Measurements from ENCODE around the gene NAT10.
"Not testable (repeated sequence)": the region's sequence is repeated elsewhere in the genome, so short reads cannot be mapped to it uniquely, and the experiment has no call there.

NAT10 gene

GRCh38 chr11:34105079-34105956 lies at the start of gene NAT10:
NAT10 (plus strand) TSS chr11:34105629; CDS start chr11:34108226, 2,597 bp downstream.
- peak; percentile 97 for DNase-seq

DNA sequence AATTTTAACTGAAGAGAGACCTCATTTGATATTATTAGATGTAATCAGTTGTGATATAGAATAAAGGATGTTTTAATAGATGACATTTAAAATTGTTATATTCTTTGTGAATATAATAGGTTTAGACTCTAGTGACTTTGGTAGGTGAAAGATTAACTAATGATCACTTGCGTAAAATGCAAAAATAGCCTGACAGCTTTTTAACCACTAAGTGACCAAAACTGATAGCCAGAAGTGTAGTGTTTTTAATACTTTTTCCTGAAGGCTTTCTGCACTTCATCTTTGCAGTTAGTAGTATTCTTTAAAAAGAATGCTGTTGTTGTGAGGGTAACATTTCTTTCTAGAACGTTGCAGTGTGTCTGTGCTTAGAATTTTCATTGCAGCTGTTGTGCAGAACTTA lies 48.8 kb upstream of the NAT10 start:
- DNase-seq = no peak

DNA sequence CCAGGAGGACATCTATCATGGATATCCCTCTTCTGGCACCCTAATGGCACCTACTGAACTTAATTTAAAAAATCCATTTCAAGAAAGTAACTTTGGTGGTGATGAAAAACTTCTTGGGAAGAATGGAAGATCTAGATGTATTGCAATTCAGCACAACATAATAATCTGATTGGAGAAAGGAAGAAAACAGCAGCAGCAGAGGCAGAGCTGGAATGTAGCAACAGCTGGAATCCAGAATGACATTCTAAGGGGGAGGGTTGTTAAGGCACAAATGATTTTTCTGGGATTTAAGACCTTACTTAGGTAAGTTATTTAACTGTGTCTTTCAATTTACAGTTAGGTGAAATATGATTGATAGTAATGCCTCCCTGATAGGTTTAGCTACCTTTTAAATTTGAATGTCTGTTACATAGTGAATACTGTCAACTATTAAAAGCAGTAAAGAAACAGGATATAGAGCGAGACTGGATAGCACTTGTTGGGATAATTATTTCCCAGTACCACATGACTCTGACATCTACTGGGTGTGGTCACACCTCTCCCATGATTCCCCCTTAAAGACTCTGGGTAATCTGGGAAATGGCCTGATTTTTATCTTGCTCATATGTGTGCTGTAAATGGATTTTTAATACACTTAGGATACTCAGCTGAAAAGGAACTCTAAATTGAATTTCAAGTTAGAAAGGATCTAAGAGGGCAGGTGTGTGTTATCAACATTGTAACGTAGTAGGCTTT lies 42.2 kb upstream of the NAT10 start:
- DNase-seq = no peak

GRCh38 chr11:34064291-34064690 lies 41.1 kb upstream of the NAT10 start:
- DNase-seq = no peak

- no peak for DNase-seq
Observed at GRCh38 chr11:34065505-34066203, 39.8 kb upstream of the NAT10 start.

GRCh38 chr11:34066766-34067165 lies 38.7 kb upstream of the NAT10 start:
- DNase-seq = not testable (repeated sequence)

GRCh38 chr11:34067383-34068065 lies 37.9 kb upstream of the NAT10 start:
- DNase-seq = no peak

GRCh38 chr11:34068111-34068510 lies 37.3 kb upstream of the NAT10 start:
- no peak for DNase-seq

DNA sequence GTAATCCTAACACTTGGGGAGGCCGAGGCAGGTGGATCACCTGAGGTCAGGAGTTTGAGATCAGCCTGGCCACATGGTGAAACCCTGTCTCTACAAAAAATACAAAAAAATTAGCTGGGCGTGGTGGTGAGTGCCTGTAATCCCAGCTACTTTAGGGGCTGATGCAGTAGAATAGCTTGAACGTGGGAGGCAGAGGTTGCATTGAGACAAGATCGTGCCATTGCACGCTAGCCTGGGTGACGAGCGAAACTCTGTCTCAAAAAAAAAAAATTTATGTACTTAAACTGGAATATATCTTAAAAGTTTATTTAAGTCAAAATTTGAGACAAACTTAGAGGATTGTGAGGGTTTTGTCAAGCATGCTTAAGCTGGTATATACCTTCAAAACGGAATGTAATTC lies 34.1 kb upstream of the NAT10 start:
- not testable (repeated sequence) for DNase-seq

DNA sequence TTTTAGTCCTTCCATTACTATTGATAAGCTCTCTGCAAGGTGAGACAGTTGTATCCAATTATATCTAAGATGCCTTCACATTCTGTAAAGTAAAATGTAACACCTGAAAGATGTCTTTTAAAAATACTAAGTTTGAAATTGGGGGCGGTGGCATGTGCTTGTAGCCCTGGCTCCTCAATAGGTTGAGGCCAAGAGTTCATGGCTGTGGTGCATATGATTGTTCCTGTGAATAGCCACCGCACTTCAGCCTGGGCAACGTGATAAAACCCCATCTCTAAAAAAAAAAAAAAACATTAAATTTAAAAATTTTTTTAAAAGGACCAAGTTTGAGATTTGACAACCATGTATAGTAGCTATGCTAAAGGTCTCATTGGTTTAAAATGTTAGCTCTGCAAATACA lies 33.4 kb upstream of the NAT10 start:
- no peak for DNase-seq

GRCh38 chr11:34072832-34073231 lies 32.6 kb upstream of the NAT10 start:
- no peak for DNase-seq

GRCh38 chr11:34074391-34074790 lies 31.0 kb upstream of the NAT10 start:
- no peak for DNase-seq

DNA sequence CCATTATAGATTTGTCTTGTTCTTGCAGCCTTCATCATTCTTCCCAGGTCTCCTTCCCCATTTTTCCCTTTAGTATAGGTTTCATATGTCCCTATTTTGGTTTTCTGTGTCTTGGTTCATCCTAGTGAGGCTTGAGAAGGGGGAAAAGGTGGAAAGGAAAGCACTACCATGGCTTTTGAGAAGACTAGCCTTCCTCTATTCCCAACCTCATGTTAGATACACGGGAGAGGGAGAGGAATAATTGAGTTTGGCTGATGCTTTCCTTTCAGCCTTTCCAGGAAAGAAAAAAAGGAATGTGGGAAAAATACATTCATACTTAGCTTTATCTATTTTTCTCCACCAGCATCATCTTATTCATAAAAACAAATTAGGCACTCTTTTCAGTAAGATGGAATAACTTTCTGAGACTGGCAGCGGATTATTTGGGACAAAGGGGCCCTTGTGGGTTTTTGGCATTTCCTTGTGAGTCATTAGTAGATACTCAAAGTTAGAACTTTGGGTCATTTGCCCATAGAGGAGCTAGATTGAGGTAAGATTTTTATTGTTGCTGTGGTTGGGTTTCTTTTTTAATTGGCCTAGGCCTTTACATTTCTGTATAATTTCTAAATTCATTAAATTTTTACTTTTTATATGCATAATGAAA lies 30.1 kb upstream of the NAT10 start:
- DNase-seq = no peak

GRCh38 chr11:34080609-34081008 lies 24.8 kb upstream of the NAT10 start:
- no peak for DNase-seq

- DNase-seq = no peak
Observed at GRCh38 chr11:34084637-34085036, 20.8 kb upstream of the NAT10 start.

DNA sequence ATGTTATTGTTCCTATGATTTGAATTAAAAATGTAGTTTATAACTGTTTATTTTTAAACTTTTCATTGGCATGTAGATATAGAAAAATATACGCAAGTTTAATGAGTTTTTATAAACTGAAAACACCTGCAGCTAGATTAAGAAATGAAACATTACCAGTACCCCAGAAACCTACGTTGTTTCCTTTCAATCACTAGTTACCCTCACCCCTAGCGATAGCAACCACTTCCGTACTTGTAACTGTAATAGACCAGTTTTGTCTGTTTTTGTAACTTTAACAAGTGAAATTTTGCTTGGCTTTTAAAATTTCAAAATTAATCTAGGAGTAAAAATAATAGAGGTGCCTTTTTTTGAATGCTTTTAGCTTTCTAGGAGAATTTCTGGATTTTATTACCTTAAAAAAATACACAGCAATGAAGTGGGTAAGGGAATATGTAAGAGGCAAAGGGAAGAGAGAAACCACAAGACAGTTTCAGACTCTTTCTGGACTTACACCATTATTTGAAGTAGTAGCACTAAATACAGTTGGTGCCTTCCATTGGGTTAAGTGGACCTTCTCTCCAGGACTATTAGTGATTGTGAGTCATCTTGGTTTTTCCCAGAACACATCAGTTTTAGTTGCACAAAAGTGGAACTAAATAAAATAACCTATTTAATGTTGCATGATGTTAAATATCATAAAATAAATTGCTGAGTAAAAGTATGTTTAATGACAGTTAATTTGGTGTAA lies 18.7 kb upstream of the NAT10 start:
- no peak for DNase-seq

DNA sequence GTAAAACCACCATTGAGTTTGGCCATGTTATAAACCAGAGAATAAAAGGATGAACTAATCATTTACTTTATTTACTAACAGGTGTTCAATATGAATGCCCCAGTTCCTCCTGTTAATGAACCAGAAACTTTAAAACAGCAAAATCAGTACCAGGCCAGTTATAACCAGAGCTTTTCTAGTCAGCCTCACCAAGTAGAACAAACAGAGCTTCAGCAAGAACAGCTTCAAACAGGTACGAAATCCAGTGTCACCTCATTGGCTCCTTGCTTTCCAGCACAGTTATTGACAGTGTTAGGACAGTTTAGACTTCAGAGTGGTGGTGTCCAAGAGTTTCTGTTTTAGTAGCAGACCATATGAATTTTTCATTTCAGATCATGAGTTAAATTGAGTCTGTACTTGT lies 13.6 kb upstream of the NAT10 start:
- DNase-seq = no peak

- DNase-seq = not testable (repeated sequence)
Observed at GRCh38 chr11:34094900-34095299, 10.5 kb upstream of the NAT10 start.

DNA sequence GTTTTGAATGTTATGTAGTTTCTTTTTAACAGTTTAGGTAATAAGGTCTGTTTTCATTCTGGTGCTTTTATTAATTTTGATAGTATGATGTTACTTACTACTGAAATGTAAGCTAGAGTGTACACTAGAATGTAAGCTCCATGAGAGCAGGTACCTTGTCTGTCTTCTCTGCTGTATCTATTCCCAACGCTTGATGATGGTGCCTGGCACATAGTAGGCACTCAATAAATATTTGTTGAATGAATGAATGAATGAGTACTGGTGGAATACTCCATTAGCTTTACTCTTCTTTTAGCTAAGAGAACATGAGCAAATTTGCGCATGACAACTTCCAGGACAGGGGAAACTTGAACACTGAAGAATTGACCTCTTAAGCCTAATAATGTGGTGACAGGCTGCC lies 6.6 kb upstream of the NAT10 start:
- no peak for DNase-seq

DNA sequence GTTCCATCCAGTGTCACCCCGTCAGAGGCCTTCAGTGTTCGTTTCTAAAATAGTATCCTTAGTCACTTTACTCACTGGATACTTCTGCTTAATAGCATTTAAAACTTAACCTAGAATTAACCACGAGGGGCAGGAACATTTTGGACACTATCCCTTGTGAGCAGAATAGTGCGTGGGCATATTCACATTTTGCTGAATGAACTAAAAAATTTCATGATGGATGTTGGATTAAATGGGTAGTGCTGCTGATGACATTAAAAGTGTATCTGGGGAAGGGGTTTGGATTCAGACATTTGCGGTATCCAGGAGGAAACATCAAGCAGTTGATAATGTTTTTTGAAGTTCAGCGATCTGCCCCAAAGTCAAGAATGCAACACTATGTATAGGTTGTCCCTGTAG lies 750 bp upstream of the NAT10 start:
- no peak for DNase-seq

GRCh38 chr11:34105957-34106504 lies 602 bp downstream of the NAT10 start:
- peak; percentile 9 for DNase-seq
